Right lobe of liver (tissue), 6 donors: ENCODE measurements around the gene AGTPBP1. TPM values are rescaled to one million over a fixed set of nuclear protein-coding genes. Genes with fewer than 3 reads are reported as not detected.

Source experiments
- ATAC-seq, 4 donors: fragments of 200-7000 bp; cut with Tn5 transposase; one replicate each; pipeline ENCODE4 v1.9.1; 2020; ENCODE audit warnings: mild to moderate bottlenecking in 4 of 4, moderate library complexity in 4 of 4
- DNase-seq, 3 donors: peaks; one replicate each; pipeline ENCODE4 v3.0.0-alpha.2; 2020
- H3K27ac ChIP-seq, 3 donors: fragments of 200-600 bp; one replicate each; pipeline ENCODE4 v1.8.0; 2022
- H3K27me3 ChIP-seq, 2 donors: fragments of 200-600 bp; one replicate each; pipeline ENCODE4 v1.8.0; 2022
- H3K36me3 ChIP-seq, 4 donors: fragments of 200-600 bp; sonication (generic) in 1 of 4; one replicate each; pipeline versions ENCODE4 v1.5.1 to v1.8.0; 2017 to 2022; ENCODE audit warnings: control low read depth in 1 of 4
- H3K4me1 ChIP-seq, 4 donors: fragments of 200-600 bp; sonication (generic) in 1 of 4; one replicate each; pipeline versions ENCODE4 v1.5.1 to v1.8.0; 2017 to 2022; ENCODE audit warnings: control low read depth in 1 of 4
- H3K4me3 ChIP-seq, 3 donors: fragments of 200-600 bp; one replicate each; pipeline ENCODE4 v1.8.0; 2022
- H3K9me3 ChIP-seq, 4 donors: fragments of 200-600 bp; sonication (generic) in 1 of 4; one replicate each; pipeline versions ENCODE4 v1.5.1 to v1.8.0; 2017 to 2022; ENCODE audit warnings: control low read depth in 1 of 4
- CTCF ChIP-seq, 4 donors: fragments of 200-600 bp in 3 of 4; fragments of 450-650 bp in 1 of 4; IDR thresholded peaks; one replicate each; pipeline versions ENCODE4 v1.5.1 to v1.8.0; 2016 to 2022; ENCODE audit warnings: antibody characterized with exemption in 4 of 4, mild to moderate bottlenecking in 2 of 4
- POLR2A ChIP-seq: fragments of 450-650 bp; IDR thresholded peaks from one replicate; pipeline ENCODE4 v1.6.1; 2017; ENCODE audit warnings: antibody characterized with exemption, mild to moderate bottlenecking
- WGBS: methylation state at CpG from one replicate; pipeline ENCODE4 v1.1.6; 2018; ENCODE audit warnings: low coverage, low lambda C conversion rate; ENCODE audit not compliant: insufficient coverage; ENCODE audit errors: missing lambda C conversion rate; 5-methylcytosine and 5-hydroxymethylcytosine counted together
- intact Hi-C, 2 donors: fragments of 100-400 bp; cut with DNase I; formaldehyde crosslinking; loops; one replicate each; pipeline versions ENCODE4 v1.11.2 to v1.14.1; 2022
- total RNA-seq, 6 experiments: library from RNA; depleted of rRNA in 2 of 6; stranded (reverse); fragments of >200 nt in 2 of 6; fragmentation: NEBNext Ultra II Directional in 3 of 6; extraction: Animal tissue kit (Norgen Biotek cat#: 25700) in 3 of 6; gene quantifications; one replicate each; pipeline versions ENCODE4 v1.1.0 to v1.2.4, GENCODE V29; 2016 to 2023
- donor health status: DM: no; HTN: yes; CAD: no.
- donor health status: DM: no; HTN: no; CAD: no.
- donor health status: DM: no; HTN: no; CAD: no.
- donor health status: DM: no; HTN: yes; CAD: no.
- donor health status: DM: no; HTN: yes; CAD: no.

AGTPBP1 gene
- total RNA-seq, 6 experiments from 2014 or later: 5.1 to 7.7 (median 6.5) TPM

- Histone ChIP-seq H3K4me1 (no peaks in the 10 kb centered on the region), H3K9me3 (no peaks in the 10 kb centered on the region), H3K4me3 (no peak overlapping the region), H3K36me3 (no peaks in the 10 kb centered on the region), H3K27ac (no peak overlapping the region), H3K27me3 (no peaks in the 10 kb centered on the region)
- TF ChIP-seq POLR2A (no peak), CTCF (IDR thresholded peaks at IDR 0.05) (no peak)
- ATAC-seq: no peak
- DNase-seq: no peak
- WGBS: 91% methylated on average over 5 of the region's 5 CpGs
- intact Hi-C loops: no loop called here
These were observed 188.3 kb downstream of the AGTPBP1 start for GRCh38 chr9:85553475-85553874.

- Histone ChIP-seq H3K4me1 (no peaks in the 10 kb centered on the region), H3K4me3 (no peak overlapping the region), H3K36me3 (no peaks in the 10 kb centered on the region), H3K9me3 (no peaks in the 10 kb centered on the region), H3K27ac (no peak overlapping the region), H3K27me3 (no peaks in the 10 kb centered on the region)
- TF ChIP-seq CTCF (IDR thresholded peaks at IDR 0.05) (no peak), POLR2A (no peak)
- DNase-seq: no peak
- ATAC-seq: no peak
- intact Hi-C loops: no loop called here
- WGBS: 91% methylated on average over 2 of the region's 2 CpGs
These were observed 194.2 kb downstream of the AGTPBP1 start for GRCh38 chr9:85547599-85547998.

- no peaks in the 10 kb centered on the region for H3K4me1 ChIP-seq
- no peaks in the 10 kb centered on the region for H3K27me3 ChIP-seq
- H3K9me3 ChIP-seq: no peaks in the 10 kb centered on the region
- H3K36me3 ChIP-seq: no peaks in the 10 kb centered on the region
- no peak overlapping the region for H3K4me3 ChIP-seq
- ATAC-seq: no peak
- intact Hi-C loops: no loop called here
- H3K27ac ChIP-seq: no peak overlapping the region
- DNase-seq: no peak
- TF ChIP-seq CTCF (IDR thresholded peaks at IDR 0.05): no peak
- no peak for TF ChIP-seq POLR2A
- WGBS: 89% methylated on average over 1 of the region's 1 CpG
These were observed 198.6 kb downstream of the AGTPBP1 start for GRCh38 chr9:85543196-85543595.

- Histone ChIP-seq H3K9me3 (no peaks in the 10 kb centered on the region), H3K36me3 (no peaks in the 10 kb centered on the region), H3K27ac (no peak overlapping the region), H3K4me1 (no peaks in the 10 kb centered on the region), H3K27me3 (no peaks in the 10 kb centered on the region), H3K4me3 (no peak overlapping the region)
- intact Hi-C loops: no loop called here
- WGBS: 69% methylated on average over 4 of the region's 4 CpGs
- ATAC-seq (no peak), DNase-seq (no peak)
- TF ChIP-seq POLR2A (no peak), CTCF (IDR thresholded peaks at IDR 0.05) (no peak)
These were observed 199.9 kb downstream of the AGTPBP1 start for GRCh38 chr9:85541876-85542275.

- H3K4me1 ChIP-seq: no peaks in the 10 kb centered on the region
- TF ChIP-seq POLR2A (no peak), CTCF (IDR thresholded peaks at IDR 0.05) (no peak)
- DNase-seq (no peak), ATAC-seq (peak in 1 of 4 donors; percentile 14)
- WGBS: 77% methylated on average over 6 of the region's 6 CpGs
- H3K27ac ChIP-seq: no peak overlapping the region
- no peaks in the 10 kb centered on the region for H3K36me3 ChIP-seq
- H3K9me3 ChIP-seq: no peaks in the 10 kb centered on the region
- intact Hi-C loops: no loop called here
- no peak overlapping the region for H3K4me3 ChIP-seq
- H3K27me3 ChIP-seq: no peaks in the 10 kb centered on the region
These were observed 205.2 kb downstream of the AGTPBP1 start for GRCh38 chr9:85536514-85536913.
